Measurements from ENCODE around the gene PDE4D.

The PDE4D gene

DNA sequence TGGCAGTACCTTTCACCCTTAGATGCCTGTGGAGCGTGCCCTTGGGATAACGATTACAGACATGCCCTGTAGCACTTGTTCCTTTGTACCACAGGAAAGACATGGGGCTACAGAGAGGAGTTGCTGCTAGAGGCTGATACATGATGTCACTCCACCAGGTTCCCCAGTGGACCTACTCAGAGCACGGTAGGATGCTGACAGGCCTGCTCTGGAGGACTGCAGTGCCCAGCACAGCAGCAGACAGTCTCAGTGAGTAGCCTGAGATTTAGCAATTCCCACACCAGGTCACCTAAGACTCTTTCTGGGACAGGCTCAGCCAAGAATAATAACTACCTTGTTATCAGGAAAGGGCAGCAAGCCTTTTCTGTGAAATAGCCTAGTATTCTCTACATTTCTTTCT lies 28.8 kb downstream of the PDE4D start:
- DNase-seq (ENCODE audit: low read depth) = no peak
- TF ChIP-seq, protein P1, sequence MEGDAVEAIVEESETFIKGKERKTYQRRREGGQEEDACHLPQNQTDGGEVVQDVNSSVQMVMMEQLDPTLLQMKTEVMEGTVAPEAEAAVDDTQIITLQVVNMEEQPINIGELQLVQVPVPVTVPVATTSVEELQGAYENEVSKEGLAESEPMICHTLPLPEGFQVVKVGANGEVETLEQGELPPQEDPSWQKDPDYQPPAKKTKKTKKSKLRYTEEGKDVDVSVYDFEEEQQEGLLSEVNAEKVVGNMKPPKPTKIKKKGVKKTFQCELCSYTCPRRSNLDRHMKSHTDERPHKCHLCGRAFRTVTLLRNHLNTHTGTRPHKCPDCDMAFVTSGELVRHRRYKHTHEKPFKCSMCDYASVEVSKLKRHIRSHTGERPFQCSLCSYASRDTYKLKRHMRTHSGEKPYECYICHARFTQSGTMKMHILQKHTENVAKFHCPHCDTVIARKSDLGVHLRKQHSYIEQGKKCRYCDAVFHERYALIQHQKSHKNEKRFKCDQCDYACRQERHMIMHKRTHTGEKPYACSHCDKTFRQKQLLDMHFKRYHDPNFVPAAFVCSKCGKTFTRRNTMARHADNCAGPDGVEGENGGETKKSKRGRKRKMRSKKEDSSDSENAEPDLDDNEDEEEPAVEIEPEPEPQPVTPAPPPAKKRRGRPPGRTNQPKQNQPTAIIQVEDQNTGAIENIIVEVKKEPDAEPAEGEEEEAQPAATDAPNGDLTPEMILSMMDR (IDR thresholded peaks at IDR 0.05; ENCODE audit: insufficient read depth, low read depth, low read length, missing control alignments) = no peak
- no peak overlapping the region for H3K4me3 ChIP-seq (ENCODE audit: low read length)

DNA sequence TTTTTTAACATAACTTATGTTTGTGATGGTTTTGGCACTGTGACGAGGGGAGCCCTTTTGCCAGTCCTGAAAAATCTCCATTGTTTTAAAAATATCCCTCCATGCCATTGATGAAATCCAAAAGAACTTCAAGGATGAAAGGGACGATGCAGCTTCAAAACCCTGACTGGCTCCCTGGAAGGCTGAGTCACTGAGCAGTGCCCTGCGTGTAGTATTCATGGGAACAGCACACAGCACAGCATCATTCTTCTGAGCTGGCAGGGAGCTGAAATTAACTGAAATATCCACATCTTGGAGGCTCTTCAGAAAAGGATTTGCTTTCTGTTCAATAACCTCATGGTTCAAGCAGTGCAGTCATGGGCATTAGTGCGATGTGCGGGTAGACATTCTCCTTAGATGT lies 29.7 kb downstream of the PDE4D start:
- TF ChIP-seq, protein P1 (IDR thresholded peaks at IDR 0.05; ENCODE audit: insufficient read depth, low read depth, low read length, missing control alignments) = no peak

GRCh38 chr5:59856358-59856757 lies 37.2 kb downstream of the PDE4D start:
- TF ChIP-seq, protein P1 (IDR thresholded peaks at IDR 0.05; ENCODE audit: insufficient read depth, low read depth, low read length, missing control alignments) = no peak

More for the DNA sequence above, 29.7 kb downstream of the PDE4D start:
- no peak overlapping the region for H3K4me3 ChIP-seq (ENCODE audit: low read length)
- DNase-seq (ENCODE audit: low read depth) = peak; percentile 9

DNA sequence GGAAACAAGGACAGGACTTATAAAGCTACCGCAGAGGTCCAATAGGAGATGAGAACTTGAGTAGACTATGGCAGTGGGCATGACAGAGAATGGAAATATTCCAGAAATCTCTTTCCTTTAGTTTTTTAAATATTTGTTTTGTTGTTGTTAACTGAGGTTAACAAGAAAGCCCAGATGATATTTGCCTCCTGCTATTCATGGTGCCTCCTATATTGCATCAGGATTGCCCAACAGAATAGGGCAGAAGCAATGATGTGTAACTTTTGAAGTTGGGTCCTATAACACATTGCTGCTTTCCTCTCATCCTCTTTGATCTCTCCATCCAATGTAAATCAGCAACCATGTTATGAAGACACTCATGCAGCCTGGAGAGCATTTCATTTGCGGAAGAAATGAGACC lies 42.8 kb downstream of the PDE4D start:
- no peak for DNase-seq (ENCODE audit: low read depth)
- TF ChIP-seq, protein P1 (IDR thresholded peaks at IDR 0.05; ENCODE audit: insufficient read depth, low read depth, low read length, missing control alignments) = no peak
- H3K4me3 ChIP-seq (ENCODE audit: low read length) = no peak overlapping the region

More at GRCh38 chr5:59856358-59856757, 37.2 kb downstream of the PDE4D start:
- no peak for DNase-seq (ENCODE audit: low read depth)
- H3K4me3 ChIP-seq (ENCODE audit: low read length) = no peak overlapping the region

GRCh38 chr5:59847586-59847985 lies 45.9 kb downstream of the PDE4D start:
- DNase-seq (ENCODE audit: low read depth) = no peak
- no peak overlapping the region for H3K4me3 ChIP-seq (ENCODE audit: low read length)
- TF ChIP-seq, protein P1 (IDR thresholded peaks at IDR 0.05; ENCODE audit: insufficient read depth, low read depth, low read length, missing control alignments) = no peak

DNA sequence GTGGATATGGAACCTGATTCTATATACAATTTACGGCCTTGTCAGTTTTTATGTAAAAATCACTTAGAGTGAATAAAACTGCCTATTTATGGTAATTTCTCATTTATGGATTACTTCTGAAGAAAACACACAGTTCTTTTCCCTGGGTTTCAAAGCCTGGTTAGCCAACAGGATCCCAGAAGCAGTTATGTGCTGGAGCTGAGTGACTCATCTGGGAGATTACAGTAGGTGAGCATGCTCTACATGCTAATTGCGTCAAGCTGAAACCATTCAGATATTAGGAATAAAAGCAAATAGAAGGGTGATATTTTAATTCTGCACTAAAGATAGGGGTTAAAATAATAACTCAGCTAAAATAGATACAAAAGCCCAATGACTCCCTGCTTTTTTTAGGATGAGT lies 47.8 kb downstream of the PDE4D start:
- TF ChIP-seq, protein P1 (IDR thresholded peaks at IDR 0.05; ENCODE audit: insufficient read depth, low read depth, low read length, missing control alignments) = no peak
- peak; percentile 73 for DNase-seq (ENCODE audit: low read depth)

GRCh38 chr5:59843511-59844213 lies 49.9 kb downstream of the PDE4D start:
- TF ChIP-seq, protein P1 (IDR thresholded peaks at IDR 0.05; ENCODE audit: insufficient read depth, low read depth, low read length, missing control alignments) = no peak
- DNase-seq (ENCODE audit: low read depth) = peak; percentile 41
- H3K4me3 ChIP-seq (ENCODE audit: low read length) = no peak overlapping the region

More for the DNA sequence above, 47.8 kb downstream of the PDE4D start:
- H3K4me3 ChIP-seq (ENCODE audit: low read length) = no peak overlapping the region

Measured in epithelial cell of esophagus (primary cell).